Naive B cell (primary cell): Measurements from ENCODE around the gene PPP1R36. TPM values are rescaled to one million over a fixed set of nuclear protein-coding genes. Genes with fewer than 3 reads are reported as not detected.
A peak's percentile ranks its signal among the peaks of the same experiment; 100 is the strongest.
"Not testable (repeated sequence)": the region's sequence is repeated elsewhere in the genome, so short reads cannot be mapped to it uniquely, and the experiment has no call there.

Source experiments
- ATAC-seq, 2 donors: fragments of 150-1000 bp; cut with Tn5 transposase; 2 replicates each; pipeline ENCODE4 v1.10.0; 2021; ENCODE audit warnings: low read depth in 2 of 2, mild to moderate bottlenecking in 2 of 2, moderate library complexity in 2 of 2
- DNase-seq: peaks from one replicate; pipeline ENCODE4 v3.0.0; 2022
- H3K27ac Mint-ChIP-seq, 6 donors: one replicate each; pipeline ENCODE4 v1.8.0; 2020 to 2022; ENCODE audit warnings: mild to moderate bottlenecking in 6 of 6, mixed read lengths in 6 of 6, moderate library complexity in 5 of 6, inconsistent platforms in 2 of 6
- H3K27me3 Mint-ChIP-seq, 3 donors: one replicate each; pipeline ENCODE4 v1.8.0; 2021 to 2022; ENCODE audit warnings: mixed read lengths in 3 of 3, mild to moderate bottlenecking in 1 of 3
- H3K36me3 Mint-ChIP-seq, 2 donors: one replicate each; pipeline ENCODE4 v1.8.0; 2020 to 2022; ENCODE audit warnings: mixed read lengths in 2 of 2, inconsistent platforms in 1 of 2, mild to moderate bottlenecking in 1 of 2
- H3K4me1 Mint-ChIP-seq, 3 donors: one replicate each; pipeline ENCODE4 v1.8.0; 2020 to 2022; ENCODE audit warnings: mixed read lengths in 3 of 3, inconsistent platforms in 1 of 3, mild to moderate bottlenecking in 1 of 3, moderate library complexity in 1 of 3
- H3K4me3 Mint-ChIP-seq, 8 donors: one replicate each; pipeline ENCODE4 v1.8.0; 2020 to 2022; ENCODE audit warnings: mild to moderate bottlenecking in 8 of 8, mixed read lengths in 8 of 8, moderate library complexity in 8 of 8, inconsistent platforms in 2 of 8
- H3K9me3 Mint-ChIP-seq, 7 donors: one replicate each; pipeline ENCODE4 v1.8.0; 2020 to 2022; ENCODE audit warnings: mixed read lengths in 7 of 7, mild to moderate bottlenecking in 5 of 7, inconsistent platforms in 2 of 7, moderate library complexity in 1 of 7
- polyA plus RNA-seq, 6 donors: library from polyadenylated mRNA; unstranded; fragments of 300-500 nt; fragmentation: Illumina TruSeq; gene quantifications; one replicate each; pipeline ENCODE4 v1.2.3, GENCODE V29; 2021; ENCODE audit warnings: low read depth in 6 of 6

PPP1R36 gene
- polyA plus RNA-seq, 6 donors from 2014 or later = 0.22 to 0.40 (median 0.38) TPM; not detected in 3

DNA sequence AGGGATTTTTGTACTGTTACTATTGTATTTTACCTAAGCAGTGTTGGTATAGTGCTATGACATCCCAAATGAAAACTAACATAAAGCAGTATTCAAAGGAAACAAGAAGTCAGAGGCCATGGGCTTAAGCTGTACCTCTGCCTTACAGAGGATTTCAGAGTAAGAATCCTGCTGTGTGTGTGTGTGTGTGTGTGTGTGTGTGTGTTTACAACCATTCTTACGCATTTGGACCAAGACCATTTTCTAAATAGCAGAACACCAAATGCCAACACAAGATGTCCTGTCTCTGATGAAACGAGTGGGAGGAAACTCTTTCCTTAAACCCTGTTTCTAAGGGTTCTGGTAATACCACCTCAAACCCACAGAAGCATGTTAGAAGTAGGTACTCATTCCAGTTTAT is 64.4 kb downstream of the PPP1R36 start:
- Mint-ChIP-seq H3K27ac (no peak overlapping the region), H3K9me3 (no peaks in the 10 kb centered on the region), H3K4me3 (no peak overlapping the region), H3K36me3 (no peaks in the 10 kb centered on the region), H3K4me1 (no peaks in the 10 kb centered on the region), H3K27me3 (peaks cover 1 to 11% (median 6%) of the 10 kb centered on the region in 3 donors)
- DNase-seq (no peak), ATAC-seq (no peak)

- Mint-ChIP-seq H3K4me1 (no peaks in the 10 kb centered on the region), H3K27ac (peak overlapping the region in 1 of 6 donors; percentile 22), H3K27me3 (peaks cover 6% of the 10 kb centered on the region in 3 donors), H3K9me3 (no peaks in the 10 kb centered on the region), H3K4me3 (no peak overlapping the region), H3K36me3 (no peaks in the 10 kb centered on the region)
- DNase-seq (no peak), ATAC-seq (no peak)
These were observed 65.1 kb downstream of the PPP1R36 start for GRCh38 chr14:64614805-64615391.

- H3K27me3 Mint-ChIP-seq, DNase-seq, H3K4me3 Mint-ChIP-seq, ATAC-seq, H3K9me3 Mint-ChIP-seq, H3K27ac Mint-ChIP-seq, H3K4me1 Mint-ChIP-seq, H3K36me3 Mint-ChIP-seq: not testable (repeated sequence)
These were observed 68.2 kb downstream of the PPP1R36 start for GRCh38 chr14:64617872-64618408.

DNA sequence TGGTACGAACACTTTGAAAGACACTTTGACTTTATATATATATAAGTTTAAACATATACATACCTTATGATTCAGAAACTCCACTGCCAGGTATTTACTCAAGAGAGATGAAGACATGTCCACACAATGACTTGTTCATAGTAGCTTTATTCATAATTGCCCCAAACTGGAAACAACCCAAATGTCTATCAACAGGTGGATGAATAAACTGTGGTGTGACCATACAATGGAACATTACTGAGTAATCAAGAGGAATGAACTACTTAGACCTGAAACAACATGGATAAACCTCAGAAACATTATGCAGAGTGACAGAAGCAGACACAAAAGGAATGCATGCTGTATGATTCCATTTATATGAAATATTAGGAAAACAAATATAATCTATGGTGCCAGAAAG is 71.1 kb downstream of the PPP1R36 start:
- no peak for DNase-seq
- Mint-ChIP-seq H3K9me3 (no peaks in the 10 kb centered on the region), H3K36me3 (no peaks in the 10 kb centered on the region), H3K27me3 (peaks cover 0 to 19% (median 0%) of the 10 kb centered on the region in 3 donors), H3K27ac (no peak overlapping the region), H3K4me1 (no peaks in the 10 kb centered on the region), H3K4me3 (no peak overlapping the region)
- ATAC-seq = no peak

GRCh38 chr14:64623554-64624165 is 73.9 kb downstream of the PPP1R36 start:
- ATAC-seq (no peak), DNase-seq (no peak)
- peaks cover 0 to 19% (median 4%) of the 10 kb centered on the region in 3 donors for H3K27me3 Mint-ChIP-seq
- H3K36me3 Mint-ChIP-seq = no peaks in the 10 kb centered on the region
- H3K9me3 Mint-ChIP-seq = no peaks in the 10 kb centered on the region
- peak overlapping the region in 1 of 6 donors; percentile 37 for H3K27ac Mint-ChIP-seq
- H3K4me3 Mint-ChIP-seq = no peak overlapping the region
- no peaks in the 10 kb centered on the region for H3K4me1 Mint-ChIP-seq

DNA sequence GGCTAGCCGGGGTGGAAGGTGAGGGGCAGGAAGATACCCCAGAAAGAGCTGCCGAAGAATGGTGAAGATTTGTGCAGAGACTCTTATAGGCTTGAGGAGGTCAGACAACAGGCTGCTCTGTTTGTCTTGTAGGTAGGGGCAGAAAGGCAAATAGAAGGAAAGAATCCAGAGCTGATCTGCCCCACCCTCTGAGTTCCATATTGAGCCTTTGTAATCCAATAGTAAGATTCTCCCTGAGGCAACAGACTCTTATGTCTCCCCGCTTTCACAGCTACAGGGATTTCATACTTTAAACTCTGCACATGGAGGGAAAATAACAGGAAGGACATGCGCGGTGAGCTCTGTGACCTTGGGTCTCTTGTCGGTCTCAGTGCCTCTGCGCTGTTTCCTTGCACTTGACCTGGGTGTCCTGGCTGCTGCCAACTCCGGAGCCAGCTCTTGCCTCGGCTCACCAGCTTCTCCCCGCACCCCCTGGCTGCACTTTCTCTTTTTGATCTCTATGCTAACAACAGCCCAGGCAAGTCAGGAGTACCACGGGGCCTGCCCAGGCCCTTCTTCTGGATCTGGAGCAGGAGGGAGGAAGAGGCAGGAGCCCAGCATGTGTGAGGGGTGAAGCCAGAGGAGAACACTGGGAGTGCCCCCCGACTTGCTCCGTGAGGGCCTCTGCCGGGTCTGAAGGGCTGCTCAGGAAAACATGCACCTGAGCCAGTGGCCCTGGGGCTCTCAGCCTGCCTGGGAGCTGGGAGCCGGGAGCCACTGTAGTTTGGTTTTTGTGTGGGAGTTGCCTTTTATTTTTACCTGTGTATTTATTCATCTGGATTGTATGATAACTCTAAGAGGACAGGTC is 75.8 kb downstream of the PPP1R36 start:
- H3K4me3 Mint-ChIP-seq = no peak overlapping the region
- DNase-seq (no peak), ATAC-seq (no peak)
- H3K36me3 Mint-ChIP-seq = no peaks in the 10 kb centered on the region
- H3K27me3 Mint-ChIP-seq = peaks cover 0 to 13% (median 4%) of the 10 kb centered on the region in 3 donors
- H3K27ac Mint-ChIP-seq = no peak overlapping the region
- no peaks in the 10 kb centered on the region for H3K4me1 Mint-ChIP-seq
- H3K9me3 Mint-ChIP-seq = no peaks in the 10 kb centered on the region

DNA sequence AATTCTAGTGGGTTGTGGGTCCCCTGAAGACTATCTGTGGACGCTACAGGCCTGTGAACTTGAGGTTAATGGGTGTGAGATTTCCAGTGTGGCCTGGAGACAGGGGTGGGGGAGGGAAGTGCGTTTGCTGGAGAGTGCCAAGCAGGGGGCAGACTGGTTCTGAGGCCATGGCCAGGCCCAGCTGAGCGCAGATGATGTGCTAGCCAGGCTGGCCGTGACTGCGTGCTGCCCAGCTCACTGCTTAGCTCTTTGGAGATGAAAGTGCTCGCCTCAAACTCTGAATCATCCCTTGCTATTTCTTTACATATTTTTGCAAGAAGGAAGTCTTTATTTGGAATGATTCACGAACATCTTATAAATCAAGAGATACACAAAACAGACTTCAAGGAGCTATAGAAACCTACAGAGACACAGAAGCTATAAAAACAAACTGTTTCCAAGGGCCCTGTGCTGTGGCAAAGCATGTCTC is 79.2 kb downstream of the PPP1R36 start:
- H3K9me3 Mint-ChIP-seq = no peaks in the 10 kb centered on the region
- H3K36me3 Mint-ChIP-seq = no peaks in the 10 kb centered on the region
- H3K4me3 Mint-ChIP-seq = no peak overlapping the region
- ATAC-seq = no peak
- peaks cover 0 to 4% (median 4%) of the 10 kb centered on the region in 3 donors for H3K27me3 Mint-ChIP-seq
- DNase-seq = no peak
- no peak overlapping the region for H3K27ac Mint-ChIP-seq
- H3K4me1 Mint-ChIP-seq = peaks cover 4 to 10% (median 5%) of the 10 kb centered on the region in 3 donors

DNA sequence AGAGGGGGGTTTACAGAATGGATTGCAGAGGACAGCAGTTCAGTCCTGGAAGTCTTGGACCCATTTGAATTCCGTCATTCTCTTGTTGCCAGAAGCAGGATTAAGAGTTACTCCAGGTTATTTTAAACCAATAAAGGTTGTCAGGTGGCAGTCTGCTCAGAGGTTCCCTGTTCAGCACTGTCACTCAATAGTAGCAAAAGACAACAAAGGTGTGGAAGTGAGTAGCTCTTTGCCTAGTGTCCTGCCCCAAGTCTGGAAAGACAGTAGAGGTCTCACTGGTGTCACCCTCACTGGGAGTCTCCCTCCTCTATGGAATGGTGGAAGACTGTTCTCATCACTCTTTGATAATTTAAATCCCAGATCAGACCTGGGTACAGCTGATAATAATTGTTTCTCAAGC is 81.0 kb downstream of the PPP1R36 start:
- H3K27ac Mint-ChIP-seq = no peak overlapping the region

GRCh38 chr14:64631222-64631621 is 81.5 kb downstream of the PPP1R36 start:
- DNase-seq, H3K4me3 Mint-ChIP-seq, H3K36me3 Mint-ChIP-seq, H3K27me3 Mint-ChIP-seq, H3K9me3 Mint-ChIP-seq, ATAC-seq, H3K4me1 Mint-ChIP-seq: not testable (repeated sequence)
- peak overlapping the region in 1 of 6 donors; percentile 29 for H3K27ac Mint-ChIP-seq

More for the DNA sequence above, 81.0 kb downstream of the PPP1R36 start:
- Mint-ChIP-seq H3K27me3 (peaks cover 0 to 4% (median 0%) of the 10 kb centered on the region in 3 donors), H3K36me3 (no peaks in the 10 kb centered on the region), H3K9me3 (no peaks in the 10 kb centered on the region), H3K4me1 (peaks cover 4 to 10% (median 5%) of the 10 kb centered on the region in 3 donors), H3K4me3 (no peak overlapping the region)
- ATAC-seq = no peak
- no peak for DNase-seq

DNA sequence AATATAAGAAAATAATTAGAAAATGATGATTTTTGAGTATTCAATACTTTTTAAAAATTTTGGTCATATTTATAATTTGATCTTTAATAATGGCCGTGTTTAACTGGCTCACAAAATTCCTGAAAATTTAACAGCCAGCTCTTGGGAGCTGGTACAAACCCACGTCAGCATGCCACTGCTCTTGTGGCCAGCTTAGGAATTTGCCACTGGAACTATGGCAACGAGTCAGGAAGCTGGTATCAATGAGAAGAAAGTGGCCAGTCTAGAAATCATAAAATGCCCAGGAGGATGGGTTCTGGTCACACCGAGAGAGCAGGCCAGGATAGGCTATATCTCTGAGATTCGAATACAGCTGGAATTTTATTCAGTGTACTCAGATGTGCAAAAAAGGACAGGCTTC is 82.3 kb downstream of the PPP1R36 start:
- Mint-ChIP-seq H3K36me3 (no peaks in the 10 kb centered on the region), H3K27ac (peak overlapping the region in 1 of 6 donors; percentile 57), H3K4me1 (peaks cover 4 to 15% (median 5%) of the 10 kb centered on the region in 3 donors), H3K27me3 (peaks cover 0 to 7% (median 0%) of the 10 kb centered on the region in 3 donors), H3K4me3 (no peak overlapping the region), H3K9me3 (no peaks in the 10 kb centered on the region)
- no peak for ATAC-seq
- DNase-seq = no peak

DNA sequence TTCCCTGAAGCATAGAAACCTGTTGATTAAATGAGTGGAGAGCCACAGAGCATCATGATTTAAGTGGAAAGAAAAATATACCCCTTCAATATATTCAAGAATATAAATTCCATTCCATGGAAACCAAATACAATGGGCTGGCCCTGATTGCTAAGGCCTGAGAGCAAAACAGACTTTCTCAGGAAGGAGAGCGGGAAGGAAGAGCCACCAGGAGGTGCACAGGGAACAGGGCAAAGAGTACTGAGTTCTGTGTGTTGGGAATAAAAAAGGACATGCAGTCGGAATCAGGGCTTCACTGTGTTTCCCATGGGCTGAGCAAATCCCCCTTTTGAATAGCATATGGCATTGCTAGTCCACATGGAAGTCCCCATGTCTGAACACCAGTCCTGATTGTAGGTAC is 84.8 kb downstream of the PPP1R36 start:
- no peaks in the 10 kb centered on the region for H3K9me3 Mint-ChIP-seq
- peaks cover 4 to 15% (median 5%) of the 10 kb centered on the region in 3 donors for H3K4me1 Mint-ChIP-seq
- H3K36me3 Mint-ChIP-seq = no peaks in the 10 kb centered on the region
- DNase-seq (no peak), ATAC-seq (no peak)
- no peak overlapping the region for H3K4me3 Mint-ChIP-seq
- peaks cover 7 to 10% (median 9%) of the 10 kb centered on the region in 3 donors for H3K27me3 Mint-ChIP-seq
- H3K27ac Mint-ChIP-seq = no peak overlapping the region

DNA sequence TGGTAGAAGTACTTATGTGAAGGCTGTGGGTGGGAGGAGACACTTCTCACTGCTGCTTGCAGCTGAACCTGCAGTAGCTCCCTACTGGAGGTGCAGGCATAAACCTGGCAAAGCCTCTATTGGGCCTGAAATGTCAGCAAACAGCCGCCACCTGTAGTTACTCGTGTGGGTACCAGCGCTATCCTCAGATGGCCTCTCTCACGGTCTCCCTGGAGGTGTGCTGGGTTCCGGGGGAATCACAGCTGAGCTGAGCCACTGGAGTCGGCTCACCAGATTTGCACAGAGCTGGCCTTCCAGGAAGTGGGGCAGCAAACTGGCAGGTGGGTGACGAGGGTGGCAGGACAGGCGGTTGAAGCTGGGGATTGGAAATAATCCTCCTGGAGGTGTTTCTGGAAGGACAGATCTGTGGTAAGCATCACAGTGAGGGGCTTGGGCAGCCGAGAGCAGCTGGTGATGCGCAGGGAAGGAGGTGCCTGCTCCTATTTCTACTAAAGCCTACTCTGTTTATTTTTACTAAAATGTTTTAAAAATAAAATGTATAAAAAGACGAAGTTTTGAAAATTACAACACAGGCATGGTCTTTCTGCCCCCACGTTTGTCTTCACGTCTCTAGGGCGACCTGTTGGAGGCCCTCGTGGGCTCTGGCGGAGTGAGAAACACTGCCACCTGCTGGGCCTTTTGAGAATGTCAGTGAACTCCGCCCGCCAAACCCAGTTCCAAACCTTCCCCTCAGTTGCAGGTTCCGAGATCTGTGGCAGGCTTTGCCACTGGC is 86.6 kb downstream of the PPP1R36 start:
- Mint-ChIP-seq H3K27me3 (peaks cover 8 to 10% (median 9%) of the 10 kb centered on the region in 3 donors), H3K9me3 (no peaks in the 10 kb centered on the region), H3K27ac (peak overlapping the region in 1 of 6 donors; percentile 13), H3K36me3 (no peaks in the 10 kb centered on the region), H3K4me3 (peak overlapping the region in 1 of 8 donors; percentile 42), H3K4me1 (peaks cover 4 to 15% (median 5%) of the 10 kb centered on the region in 3 donors)
- peak; percentile 84 to 90 for ATAC-seq
- peak; percentile 57 for DNase-seq

- ATAC-seq (no peak), DNase-seq (no peak)
- H3K4me3 Mint-ChIP-seq = no peak overlapping the region
- H3K4me1 Mint-ChIP-seq = peaks cover 4 to 15% (median 5%) of the 10 kb centered on the region in 3 donors
- H3K9me3 Mint-ChIP-seq = no peaks in the 10 kb centered on the region
- H3K36me3 Mint-ChIP-seq = no peaks in the 10 kb centered on the region
- no peak overlapping the region for H3K27ac Mint-ChIP-seq
- peaks cover 12 to 15% (median 14%) of the 10 kb centered on the region in 3 donors for H3K27me3 Mint-ChIP-seq
These were observed 87.2 kb downstream of the PPP1R36 start for GRCh38 chr14:64636980-64637429.
